Epithelial cell of esophagus (primary cell): ENCODE results near the gene MCUR1.
A peak's percentile ranks its signal among the peaks of the same experiment; 100 is the strongest.

Source experiments
- DNase-seq: peaks from one replicate; pipeline ENCODE4 v3.0.0; 2010; ENCODE audit warnings: low read depth
- H3K4me3 ChIP-seq: 2 replicates; pipeline ENCODE4 v1.5.1; 2011; ENCODE audit warnings: mild to moderate bottlenecking, low read length, control low read depth
- TF ChIP-seq, protein P1 (sequence below): IDR thresholded peaks from 2 replicates; pipeline ENCODE4 v1.5.1; 2011; ENCODE audit warnings: low read depth, mild to moderate bottlenecking, low read length, control low read depth, inconsistent platforms; ENCODE audit not compliant: insufficient read depth; ENCODE audit errors: missing control alignments

The MCUR1 gene

DNA sequence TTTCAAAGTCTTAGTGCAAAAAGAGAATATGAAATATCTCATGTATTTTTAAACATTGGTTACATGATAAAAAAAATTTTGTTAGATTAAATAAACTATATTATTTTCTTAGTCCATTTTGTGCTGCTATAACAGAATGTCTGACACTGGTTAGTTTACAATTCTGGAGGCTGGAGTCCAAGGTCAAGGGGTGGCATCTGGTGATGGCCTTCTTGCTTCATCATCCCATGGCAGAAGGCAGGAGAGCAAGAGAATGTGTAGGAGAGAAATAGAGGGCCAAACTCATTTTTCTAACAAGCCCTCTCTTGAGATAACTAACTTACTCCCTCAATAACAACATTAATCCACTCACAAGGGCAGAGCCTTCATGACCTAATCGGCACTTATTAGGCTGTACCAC is 11.5 kb upstream of the MCUR1 start:
- no peak overlapping the region for H3K4me3 ChIP-seq
- no peak for DNase-seq
- TF ChIP-seq, protein P1, sequence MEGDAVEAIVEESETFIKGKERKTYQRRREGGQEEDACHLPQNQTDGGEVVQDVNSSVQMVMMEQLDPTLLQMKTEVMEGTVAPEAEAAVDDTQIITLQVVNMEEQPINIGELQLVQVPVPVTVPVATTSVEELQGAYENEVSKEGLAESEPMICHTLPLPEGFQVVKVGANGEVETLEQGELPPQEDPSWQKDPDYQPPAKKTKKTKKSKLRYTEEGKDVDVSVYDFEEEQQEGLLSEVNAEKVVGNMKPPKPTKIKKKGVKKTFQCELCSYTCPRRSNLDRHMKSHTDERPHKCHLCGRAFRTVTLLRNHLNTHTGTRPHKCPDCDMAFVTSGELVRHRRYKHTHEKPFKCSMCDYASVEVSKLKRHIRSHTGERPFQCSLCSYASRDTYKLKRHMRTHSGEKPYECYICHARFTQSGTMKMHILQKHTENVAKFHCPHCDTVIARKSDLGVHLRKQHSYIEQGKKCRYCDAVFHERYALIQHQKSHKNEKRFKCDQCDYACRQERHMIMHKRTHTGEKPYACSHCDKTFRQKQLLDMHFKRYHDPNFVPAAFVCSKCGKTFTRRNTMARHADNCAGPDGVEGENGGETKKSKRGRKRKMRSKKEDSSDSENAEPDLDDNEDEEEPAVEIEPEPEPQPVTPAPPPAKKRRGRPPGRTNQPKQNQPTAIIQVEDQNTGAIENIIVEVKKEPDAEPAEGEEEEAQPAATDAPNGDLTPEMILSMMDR: no peak

DNA sequence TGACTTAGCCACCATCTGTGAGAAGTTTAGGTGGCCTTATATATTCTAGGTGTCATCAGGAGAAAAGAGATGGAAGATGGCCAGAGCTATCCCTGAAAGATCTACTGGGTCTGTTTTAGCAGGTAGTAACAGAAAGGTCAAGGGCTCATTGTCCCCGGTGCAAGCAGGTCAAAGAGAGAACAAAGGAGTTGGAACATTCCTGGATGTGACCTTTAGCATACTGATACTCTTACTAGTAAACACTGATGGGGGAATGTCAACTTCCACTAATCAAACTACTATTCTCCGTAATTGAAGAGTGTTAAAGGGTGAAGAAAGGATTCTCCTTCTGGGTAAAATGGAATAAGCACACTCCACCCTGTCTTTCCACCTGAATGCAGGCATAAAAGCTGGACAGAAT is 4.0 kb upstream of the MCUR1 start:
- H3K4me3 ChIP-seq: no peak overlapping the region
- DNase-seq: no peak
- TF ChIP-seq, protein P1: no peak

DNA sequence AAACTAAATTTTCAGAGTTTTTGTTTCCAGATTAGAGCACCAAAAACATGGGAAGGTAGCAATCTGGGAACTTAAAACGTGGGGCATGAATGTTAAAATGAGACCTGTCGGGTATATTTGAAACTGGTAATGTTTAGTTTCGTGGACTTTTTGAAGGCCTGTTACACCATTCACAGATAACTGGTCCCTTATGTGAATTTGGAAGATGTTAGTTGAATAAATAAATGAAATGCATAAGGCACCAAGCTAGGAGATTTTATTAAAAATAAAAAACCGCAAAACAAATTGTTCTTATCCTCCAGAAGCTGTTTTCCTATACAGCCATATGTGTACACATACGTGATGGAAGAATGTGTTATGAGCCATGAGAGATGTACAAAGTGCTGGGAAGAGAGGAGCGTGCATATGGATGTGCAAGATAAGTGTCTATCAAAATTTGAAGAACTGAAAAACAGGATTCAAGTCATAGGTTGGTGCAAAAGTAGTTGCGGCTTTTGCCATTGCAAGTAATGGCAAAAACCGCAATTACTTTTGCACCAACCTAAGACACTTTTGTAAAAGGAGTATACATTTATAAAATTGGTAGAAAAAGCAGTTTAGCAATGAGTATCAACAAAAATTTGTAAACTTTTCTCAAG is 700 bp upstream of the MCUR1 start:
- H3K4me3 ChIP-seq: peak overlapping the region; percentile 73
- no peak for DNase-seq
- TF ChIP-seq, protein P1: no peak

DNA sequence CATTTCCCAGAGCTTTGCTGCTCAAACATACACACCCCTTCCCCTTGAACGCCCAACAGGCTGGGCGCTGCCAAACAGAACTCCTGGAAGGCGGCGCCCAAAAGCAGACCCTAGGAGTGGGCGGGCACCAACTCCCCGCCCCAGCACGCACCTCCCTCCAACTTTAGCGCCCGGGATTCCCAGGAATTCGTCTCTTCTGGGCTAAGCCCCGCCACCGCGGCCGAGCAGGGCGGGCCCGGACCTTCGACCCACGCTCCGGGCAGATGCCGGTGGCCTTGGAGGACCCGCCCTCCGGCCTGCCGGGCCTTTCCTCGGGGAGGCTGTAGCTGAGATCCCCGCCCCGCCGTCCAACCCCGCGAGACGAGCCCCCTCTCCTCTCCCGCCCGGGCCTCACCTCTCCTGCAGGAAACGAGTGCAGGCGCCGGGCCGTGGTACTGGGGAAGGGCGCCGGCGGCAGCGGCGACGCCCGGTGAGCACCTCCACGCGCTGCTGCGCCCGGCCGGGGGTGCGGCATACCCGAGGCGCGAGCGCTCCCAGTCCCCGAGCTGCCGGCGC is 659 bp downstream of the MCUR1 start:
- DNase-seq: peak; percentile 62
- TF ChIP-seq, protein P1: no peak
- H3K4me3 ChIP-seq: peak overlapping the region; percentile 73

DNA sequence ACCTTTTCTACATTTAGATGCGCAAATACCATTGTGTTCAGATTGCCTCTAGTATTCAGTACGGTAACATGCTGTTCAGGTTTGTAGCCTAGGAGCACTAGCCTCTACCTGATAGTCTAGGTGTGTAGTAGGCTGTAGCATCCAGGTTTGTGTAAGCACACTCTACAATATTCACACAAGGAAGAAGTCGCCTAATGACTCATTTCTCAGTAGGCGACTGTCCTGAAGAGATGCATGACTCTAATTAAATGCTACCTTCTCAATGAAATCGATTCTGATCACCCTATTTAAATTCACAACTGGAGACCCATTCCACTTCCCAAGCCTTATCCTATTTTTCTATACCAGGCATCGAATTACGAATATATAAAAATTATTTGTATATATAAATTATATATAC is 1.3 kb downstream of the MCUR1 start:
- peak overlapping the region; percentile 73 for H3K4me3 ChIP-seq
- TF ChIP-seq, protein P1: no peak
- DNase-seq: peak; percentile 35

DNA sequence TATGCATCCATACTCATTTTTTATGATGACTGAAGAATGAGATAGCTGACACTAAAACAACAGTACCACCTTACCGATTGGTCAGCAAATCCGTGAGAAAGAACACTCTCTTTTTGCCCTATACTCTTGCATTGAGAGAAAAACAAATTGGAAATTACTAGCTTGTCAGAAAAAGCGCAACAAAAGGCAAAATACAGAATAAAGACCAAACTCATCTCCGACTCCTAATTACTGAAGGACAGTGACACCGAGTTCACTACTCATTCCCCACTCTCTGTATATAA is 2.1 kb downstream of the MCUR1 start:
- DNase-seq: no peak
- TF ChIP-seq, protein P1: no peak
- no peak overlapping the region for H3K4me3 ChIP-seq

DNA sequence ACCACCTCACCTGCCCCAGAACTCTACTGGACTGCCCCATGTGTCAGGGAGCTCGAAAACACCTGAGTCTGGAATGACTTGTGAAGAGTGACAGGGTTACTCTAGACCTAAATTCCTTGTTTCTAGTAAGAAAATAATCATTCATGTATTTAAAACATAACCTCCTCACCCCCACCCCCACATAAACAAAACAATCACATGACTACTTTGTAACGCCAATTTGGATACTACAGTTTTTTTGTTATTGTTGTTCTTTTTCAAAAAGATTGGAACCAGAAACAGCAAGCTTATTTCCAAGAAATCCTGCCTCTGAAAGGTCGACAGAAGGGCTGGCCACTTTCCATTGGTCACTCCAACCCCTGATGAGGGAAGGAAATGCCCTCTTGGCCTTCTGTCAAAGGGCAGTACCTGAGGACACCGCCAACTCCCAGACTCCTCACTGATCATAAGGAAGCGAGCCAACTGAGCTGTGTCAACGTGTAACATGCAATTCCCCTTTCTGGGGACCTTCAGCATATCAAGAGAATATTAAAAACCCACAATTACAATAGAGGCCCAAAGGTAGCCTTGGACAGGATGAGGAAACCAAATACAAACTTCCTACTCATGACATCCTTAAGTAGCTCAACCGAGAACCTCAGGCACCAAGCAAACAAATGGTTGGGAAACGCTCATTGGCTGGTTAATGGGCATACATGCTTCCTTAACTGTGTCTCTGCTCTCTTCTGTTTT is 2.6 kb downstream of the MCUR1 start:
- no peak overlapping the region for H3K4me3 ChIP-seq
- no peak for DNase-seq
- TF ChIP-seq, protein P1: no peak
